ENCODE measurements around the gene ABLIM1. TPM values are rescaled to one million over a fixed set of nuclear protein-coding genes. Genes with fewer than 3 reads are reported as not detected.
A peak's percentile ranks its signal among the peaks of the same experiment; 100 is the strongest.

The ABLIM1 gene
- total and polyA plus RNA-seq, 8 donors, result 13.3 to 44.5 (median 33.3) TPM

DNA sequence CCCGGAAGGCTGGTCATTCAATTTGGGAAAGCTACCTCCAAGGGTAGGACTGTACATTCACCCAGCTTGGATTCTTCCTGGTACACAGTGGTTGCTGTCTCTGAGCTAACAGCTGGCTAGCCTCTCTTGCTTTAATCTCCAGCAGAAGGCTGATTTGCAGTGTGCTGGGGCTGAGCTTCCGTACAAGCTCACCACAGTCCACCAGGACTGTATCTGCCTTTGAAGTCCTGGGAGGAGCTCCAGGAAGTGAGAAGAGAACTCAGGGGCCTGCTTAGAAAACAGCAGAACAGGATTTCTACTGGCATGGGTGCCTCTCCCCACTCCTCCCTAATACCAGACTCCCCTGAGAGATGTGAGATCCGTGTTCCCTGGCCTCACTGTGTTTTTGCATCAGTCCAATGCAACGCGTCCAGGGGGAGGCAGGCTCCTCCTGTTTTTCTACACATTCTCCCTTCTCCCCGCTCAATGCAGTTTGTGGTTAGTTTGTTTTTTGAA lies 260.4 kb downstream of the ABLIM1 start:
- TF ChIP-seq, protein P1, sequence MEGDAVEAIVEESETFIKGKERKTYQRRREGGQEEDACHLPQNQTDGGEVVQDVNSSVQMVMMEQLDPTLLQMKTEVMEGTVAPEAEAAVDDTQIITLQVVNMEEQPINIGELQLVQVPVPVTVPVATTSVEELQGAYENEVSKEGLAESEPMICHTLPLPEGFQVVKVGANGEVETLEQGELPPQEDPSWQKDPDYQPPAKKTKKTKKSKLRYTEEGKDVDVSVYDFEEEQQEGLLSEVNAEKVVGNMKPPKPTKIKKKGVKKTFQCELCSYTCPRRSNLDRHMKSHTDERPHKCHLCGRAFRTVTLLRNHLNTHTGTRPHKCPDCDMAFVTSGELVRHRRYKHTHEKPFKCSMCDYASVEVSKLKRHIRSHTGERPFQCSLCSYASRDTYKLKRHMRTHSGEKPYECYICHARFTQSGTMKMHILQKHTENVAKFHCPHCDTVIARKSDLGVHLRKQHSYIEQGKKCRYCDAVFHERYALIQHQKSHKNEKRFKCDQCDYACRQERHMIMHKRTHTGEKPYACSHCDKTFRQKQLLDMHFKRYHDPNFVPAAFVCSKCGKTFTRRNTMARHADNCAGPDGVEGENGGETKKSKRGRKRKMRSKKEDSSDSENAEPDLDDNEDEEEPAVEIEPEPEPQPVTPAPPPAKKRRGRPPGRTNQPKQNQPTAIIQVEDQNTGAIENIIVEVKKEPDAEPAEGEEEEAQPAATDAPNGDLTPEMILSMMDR (IDR thresholded peaks at IDR 0.05), result no peak
- ATAC-seq (peak in 3 of 4 donors; percentile 49 to 58 (median 50)), DNase-seq (no peak), FAIRE-seq (no peak)
- H3K36me3 ChIP-seq, result no peaks in the 10 kb centered on the region
- intact Hi-C loops (cut with DNase I), result no loop called here
- H3K4me1 ChIP-seq, result peaks cover 0 to 22% (median 5%) of the 10 kb centered on the region in 3 donors
- H3K27ac ChIP-seq, result no peak overlapping the region
- H3K4me3 ChIP-seq, result no peak overlapping the region
- H3K9me3 ChIP-seq, result no peaks in the 10 kb centered on the region
- WGBS, 2 donors, result 78 to 80% methylated on average over 6 of the region's 6 CpGs
- no peaks in the 10 kb centered on the region for H3K27me3 ChIP-seq

DNA sequence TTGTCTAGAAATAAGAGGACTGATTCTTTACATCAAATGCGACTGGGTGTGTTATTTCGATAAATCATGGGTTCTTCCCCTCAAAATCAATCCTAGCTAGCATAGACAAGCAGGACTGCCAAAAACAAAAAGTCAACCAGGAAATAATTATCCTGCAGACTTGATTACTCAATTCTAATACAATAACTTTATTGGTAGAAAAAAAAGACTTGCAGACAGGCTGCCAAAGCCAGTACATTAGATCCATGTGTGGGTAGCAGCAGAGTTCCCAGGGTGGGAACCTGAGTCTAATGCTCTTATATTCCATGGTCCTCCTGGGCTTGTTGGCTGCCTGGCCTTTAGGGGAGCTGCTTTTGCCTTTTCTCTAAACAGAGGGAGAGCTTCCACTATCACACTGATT lies 261.6 kb downstream of the ABLIM1 start:
- 89 to 91% methylated on average over 2 of the region's 2 CpGs for WGBS, 2 donors
- Histone ChIP-seq H3K27me3 (no peaks in the 10 kb centered on the region), H3K9me3 (no peaks in the 10 kb centered on the region), H3K36me3 (no peaks in the 10 kb centered on the region), H3K4me1 (peaks cover 0 to 22% (median 5%) of the 10 kb centered on the region in 3 donors), H3K27ac (no peak overlapping the region), H3K4me3 (no peak overlapping the region)
- ATAC-seq (peak in 3 of 4 donors; percentile 6 to 41 (median 27)), FAIRE-seq (no peak), DNase-seq (no peak)
- TF ChIP-seq, protein P1 (IDR thresholded peaks at IDR 0.05), result no peak
- intact Hi-C loops (cut with DNase I), result no loop called here

DNA sequence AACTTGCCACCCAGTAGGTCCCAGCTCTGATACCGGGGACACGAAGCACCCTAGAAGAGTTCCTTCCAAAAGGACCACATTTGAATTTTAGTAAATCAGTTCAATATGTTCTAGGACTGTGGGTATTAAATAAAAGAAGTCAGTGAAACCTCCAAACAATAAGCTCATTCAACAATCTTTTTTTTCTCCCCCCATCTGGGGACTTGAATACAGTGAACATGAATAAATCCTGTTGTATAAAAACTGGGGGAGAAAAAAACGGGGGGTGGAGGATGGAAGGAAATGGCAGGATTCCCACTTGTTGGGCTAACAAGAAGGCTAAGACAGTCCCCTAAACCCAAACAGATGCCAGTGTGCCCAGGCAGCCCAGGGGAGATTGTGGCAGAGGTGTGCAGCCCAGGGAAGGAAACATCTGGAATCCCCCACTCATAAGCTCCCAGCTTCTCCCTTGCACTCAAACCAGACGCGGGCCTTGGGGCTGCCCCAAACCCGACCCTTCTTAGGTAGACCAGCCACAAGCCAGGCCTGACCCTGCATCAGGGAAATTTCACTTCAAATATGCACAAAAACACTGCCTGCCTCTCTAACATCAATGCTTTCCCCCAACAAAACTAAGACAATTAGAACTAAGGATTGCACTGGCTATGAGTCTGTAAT lies 262.6 kb downstream of the ABLIM1 start:
- 82 to 83% methylated on average over 6 of the region's 6 CpGs for WGBS, 2 donors
- TF ChIP-seq, protein P1 (IDR thresholded peaks at IDR 0.05), result no peak

DNA sequence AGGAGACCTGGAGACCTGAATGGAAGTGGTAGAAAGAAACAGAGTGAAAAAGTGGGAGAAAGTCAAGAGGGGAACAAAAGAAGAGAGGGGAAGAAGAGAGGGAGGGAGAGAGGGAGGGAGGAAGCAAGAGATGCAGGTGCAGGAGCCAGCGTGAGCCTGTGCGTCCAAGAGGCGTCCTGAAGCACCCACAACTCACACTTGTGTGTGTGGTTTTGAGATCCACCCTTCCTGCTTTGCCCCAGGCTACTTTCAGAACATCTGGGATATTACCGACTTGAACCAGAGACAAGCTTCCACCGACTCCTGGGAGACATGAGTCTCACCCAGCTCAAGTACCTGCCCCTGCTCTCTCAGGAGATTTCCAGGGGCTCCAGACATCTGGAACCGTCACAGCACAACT lies 263.5 kb downstream of the ABLIM1 start:
- Histone ChIP-seq H3K27ac (no peak overlapping the region), H3K27me3 (no peaks in the 10 kb centered on the region), H3K4me1 (peaks cover 0 to 25% (median 5%) of the 10 kb centered on the region in 3 donors), H3K4me3 (no peak overlapping the region), H3K36me3 (no peaks in the 10 kb centered on the region), H3K9me3 (no peaks in the 10 kb centered on the region)
- FAIRE-seq (no peak), ATAC-seq (no peak), DNase-seq (no peak)
- intact Hi-C loops (cut with DNase I), result no loop called here
- TF ChIP-seq, protein P1 (IDR thresholded peaks at IDR 0.05), result no peak
- 91% methylated on average over 6 of the region's 6 CpGs for WGBS, 2 donors

More for the DNA sequence above, 262.6 kb downstream of the ABLIM1 start:
- FAIRE-seq, result no peak
- Histone ChIP-seq H3K4me3 (no peak overlapping the region), H3K4me1 (peaks cover 0 to 22% (median 5%) of the 10 kb centered on the region in 3 donors), H3K27me3 (no peaks in the 10 kb centered on the region), H3K9me3 (no peaks in the 10 kb centered on the region), H3K36me3 (no peaks in the 10 kb centered on the region), H3K27ac (no peak overlapping the region)
- no peak for ATAC-seq
- intact Hi-C loops (cut with DNase I), result no loop called here
- no peak for DNase-seq

DNA sequence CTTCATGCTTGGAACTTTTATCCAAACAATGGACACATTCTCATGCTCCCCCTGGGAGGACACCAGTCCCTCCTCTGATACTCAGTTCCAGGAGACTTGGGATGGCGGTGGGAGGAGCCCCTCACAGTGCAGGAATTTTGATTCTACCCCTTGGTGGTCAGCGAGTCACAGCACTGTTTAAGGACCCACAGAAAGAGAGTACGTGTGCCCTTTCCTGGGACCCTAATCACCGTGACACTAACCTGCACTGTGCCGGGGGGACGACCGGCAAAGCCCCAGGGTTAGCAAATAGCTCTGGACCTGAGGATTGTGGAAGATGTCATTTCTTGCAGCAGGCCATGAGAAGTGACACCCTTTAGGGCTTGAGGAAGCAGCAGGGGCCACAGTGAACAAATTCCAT lies 264.2 kb downstream of the ABLIM1 start:
- TF ChIP-seq, protein P1 (IDR thresholded peaks at IDR 0.05), result no peak
- no peak for ATAC-seq
- no peak overlapping the region for H3K27ac ChIP-seq

More for the DNA sequence above, 264.2 kb downstream of the ABLIM1 start:
- H3K4me3 ChIP-seq, result no peak overlapping the region
- intact Hi-C loops (cut with DNase I), result no loop called here
- DNase-seq, result no peak
- no peaks in the 10 kb centered on the region for H3K9me3 ChIP-seq
- 96% methylated on average over 7 of the region's 7 CpGs for WGBS, 2 donors
- no peaks in the 10 kb centered on the region for H3K27me3 ChIP-seq
- FAIRE-seq, result no peak
- H3K36me3 ChIP-seq, result no peaks in the 10 kb centered on the region
- peaks cover 0 to 26% (median 5%) of the 10 kb centered on the region in 3 donors for H3K4me1 ChIP-seq

Measured in pancreas (tissue), 10 donors.